ENCODE measurements around the gene HS3ST5.

DNA sequence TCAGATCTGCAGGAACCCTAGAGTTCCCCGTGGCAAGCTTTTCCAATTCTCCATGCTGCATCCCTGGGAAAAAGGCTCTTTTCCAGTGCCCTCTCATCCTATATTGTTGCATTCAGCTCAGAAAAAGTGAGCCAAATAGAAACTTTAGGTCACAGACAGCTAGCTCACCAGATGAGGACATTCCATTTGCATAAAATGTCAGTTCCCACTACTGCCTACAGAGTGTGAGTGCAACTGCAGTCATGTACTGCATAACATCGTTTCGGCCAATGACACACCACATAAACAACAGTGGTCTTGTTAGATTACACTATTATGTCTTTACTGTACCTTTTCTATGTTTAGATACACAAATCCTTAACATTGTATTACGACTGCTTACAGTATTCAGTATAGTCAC is 8.6 kb downstream of the HS3ST5 start:
- no peak for TF ChIP-seq EZH2 (IDR thresholded peaks at IDR 0.05; ENCODE audit: insufficient read depth, poor library complexity, severe bottlenecking)
- TF ChIP-seq EZH2phosphoT487 (IDR thresholded peaks at IDR 0.05; ENCODE audit: insufficient read depth, low read depth) = no peak

Measured in GM23248 (cell line).